MM.1S (cell line): ENCODE data around the gene HDAC5.

Experiments used
- CTCF ChIP-seq: fragments of 300-600 bp; sonication (generic); IDR thresholded peaks from 2 replicates; pipeline ENCODE4 v1.5.1; 2016; ENCODE audit warnings: antibody characterized with exemption, low read length, mixed read lengths
- EZH2 ChIP-seq: fragments of 300-600 bp; sonication (generic); optimal IDR thresholded peaks from 2 replicates; pipeline ENCODE3; 2017; ENCODE audit warnings: low read depth, mild to moderate bottlenecking, antibody characterized with exemption, low read length, mixed read lengths

GRCh38 chr17:44105483-44105882 is 18.0 kb downstream of the HDAC5 start:
- TF ChIP-seq CTCF (no peak), EZH2 (no peak)
